NCI-H1930 (cell line): Measurements from ENCODE around the gene C19orf85.

Source experiments
- DNase-seq, 2 experiments: peaks; one replicate each; lab custom pipeline; 2025; lab: John Stamatoyannopoulos, UW

Gene C19orf85

GRCh38 chr19:55477905-55478304, 13.4 kb upstream of the C19orf85 start:
- no peak for DNase-seq

- peak; percentile 99 for DNase-seq
These were observed 11.7 kb upstream of the C19orf85 start, which contains the start of gene ZNF628 for GRCh38 chr19:55476100-55476775. Gene ZNF628 (plus strand): TSS chr19:55476617. CDS start chr19:55479911, 3,294 bp downstream.

- no peak for DNase-seq
These were observed 10.0 kb upstream of the C19orf85 start for GRCh38 chr19:55474269-55475265.

- no peak for DNase-seq
These were observed 8.9 kb upstream of the C19orf85 start for GRCh38 chr19:55473225-55474012.

DNA sequence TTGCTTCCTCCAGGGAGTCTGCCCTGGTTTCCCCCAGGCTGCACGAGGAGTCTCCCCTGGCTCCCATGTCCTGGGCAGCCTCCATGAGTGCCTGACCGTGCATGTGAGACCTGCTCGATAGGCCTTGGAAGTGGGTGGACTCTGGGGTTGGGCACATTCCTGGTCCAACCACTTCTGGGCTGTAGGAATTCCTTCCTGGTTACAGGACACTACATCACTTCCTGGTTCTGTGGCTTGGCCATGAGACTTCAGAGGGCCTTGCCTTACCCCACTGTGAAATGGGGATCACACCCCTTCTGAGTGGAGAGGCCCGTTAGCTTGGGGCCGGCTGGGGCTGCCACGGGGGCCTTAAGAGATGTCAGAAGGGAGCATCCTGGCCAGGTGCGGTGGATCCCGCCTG, 7.9 kb upstream of the C19orf85 start:
- no peak for DNase-seq

DNA sequence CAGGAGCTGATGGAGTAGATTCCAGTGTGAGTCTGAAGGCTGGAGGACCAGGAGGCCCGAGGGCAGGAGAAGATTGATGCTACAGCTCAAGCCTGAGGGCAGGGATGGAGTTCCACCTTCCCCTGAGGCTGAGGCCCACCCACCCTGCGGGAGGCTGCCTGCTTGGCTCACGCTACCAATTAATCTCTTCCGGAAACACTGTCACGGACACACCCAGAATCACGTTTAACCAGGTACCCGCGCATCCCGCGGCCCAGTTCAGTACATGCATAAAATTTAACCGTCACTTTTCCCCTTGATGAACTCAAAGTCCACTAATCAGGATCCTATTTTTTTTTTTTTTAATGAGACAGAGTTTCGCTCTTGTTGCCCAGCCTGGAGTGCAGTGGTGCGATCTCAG, 6.7 kb upstream of the C19orf85 start:
- DNase-seq: no peak

- no peak for DNase-seq
These were observed 3.5 kb upstream of the C19orf85 start for GRCh38 chr19:55468054-55468393.

GRCh38 chr19:55467236-55468053, 2.9 kb upstream of the C19orf85 start:
- peak in 1 of 2 experiments; percentile 58 for DNase-seq

DNA sequence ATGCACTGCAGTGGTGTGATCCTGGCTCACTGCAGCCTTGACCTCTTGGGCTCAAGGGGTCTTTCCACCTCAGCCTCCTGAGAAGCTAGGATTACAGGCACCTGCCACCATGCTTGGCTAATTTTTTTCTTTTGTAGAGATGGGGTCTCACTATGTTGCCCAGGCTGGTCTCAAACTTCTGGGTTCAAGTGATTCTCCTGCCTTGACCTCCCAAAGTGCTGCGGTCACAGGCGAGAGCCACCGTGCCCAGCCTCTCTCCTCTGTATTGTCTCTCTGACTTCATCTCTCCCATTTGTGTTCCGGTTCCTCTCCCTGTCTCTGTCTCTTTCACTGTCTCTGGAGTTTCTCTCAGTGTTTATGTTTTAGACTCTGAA, 1.7 kb upstream of the C19orf85 start:
- DNase-seq: no peak

DNA sequence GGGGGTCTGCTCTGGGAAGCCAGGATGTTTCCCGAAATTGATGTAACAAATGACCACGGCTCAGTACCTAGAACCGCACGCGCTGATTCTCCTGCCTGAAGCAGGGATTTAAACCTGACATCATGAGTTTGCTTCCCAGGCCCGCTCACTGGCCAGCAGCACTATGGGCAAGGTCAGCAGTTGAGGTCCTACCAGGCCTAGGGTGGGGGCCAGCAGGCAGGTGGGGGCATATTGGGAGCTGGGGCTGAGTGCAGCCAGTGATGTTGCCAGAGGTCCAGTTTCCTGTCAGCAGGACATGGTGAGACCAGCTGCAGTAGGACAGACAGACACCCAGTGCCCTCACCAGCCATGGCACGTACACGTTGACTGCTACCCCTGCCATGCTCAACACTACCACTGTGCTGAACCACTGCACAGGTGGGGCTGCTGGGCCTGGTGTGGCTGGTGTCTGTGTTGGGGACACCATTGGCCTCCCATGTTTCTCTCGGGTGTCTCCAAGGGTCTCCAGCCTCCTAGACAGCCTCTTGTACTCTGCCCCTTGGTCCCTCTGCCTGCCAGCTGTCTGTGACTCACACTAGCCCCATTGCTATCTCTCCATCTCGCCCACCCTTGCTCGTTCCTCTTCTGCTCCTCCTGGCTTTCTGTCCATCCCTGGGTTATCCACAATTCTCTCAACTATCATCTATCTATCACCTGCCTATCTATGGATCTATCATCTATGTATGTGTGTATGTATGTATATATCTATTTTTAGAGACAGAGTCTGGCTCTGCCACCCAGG, 1.1 kb upstream of the C19orf85 start:
- DNase-seq: no peak

DNA sequence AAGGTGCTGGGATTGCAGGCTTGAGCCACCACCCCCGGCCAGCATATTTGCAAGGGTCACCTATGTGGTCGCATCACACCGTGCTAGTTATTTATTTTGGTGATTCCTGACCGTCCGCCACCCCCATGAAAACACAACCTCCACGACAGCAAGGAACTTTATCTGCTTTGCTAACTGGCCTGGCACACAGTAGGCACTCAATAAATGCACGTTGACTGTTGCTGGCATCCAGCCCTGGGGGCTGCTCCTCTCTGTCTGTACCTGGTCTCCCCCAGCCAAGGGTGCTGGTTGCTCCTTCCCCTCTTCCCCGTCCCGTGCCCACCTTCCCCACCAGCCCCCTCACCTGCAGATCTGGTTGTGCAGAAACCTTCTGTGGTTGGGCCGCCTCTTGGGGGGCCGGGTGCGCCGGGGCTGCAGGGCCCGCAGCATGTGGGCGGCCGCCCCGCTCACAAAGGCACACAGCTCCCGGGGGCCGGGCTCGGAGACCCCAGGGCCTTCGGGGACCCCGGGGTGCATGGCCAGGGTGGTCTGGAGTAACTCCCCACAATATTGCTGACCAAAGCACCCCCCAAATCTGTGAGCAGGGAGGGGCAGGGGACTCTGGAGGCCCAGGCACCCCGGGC, 401 bp downstream of the C19orf85 start:
- no peak for DNase-seq

DNA sequence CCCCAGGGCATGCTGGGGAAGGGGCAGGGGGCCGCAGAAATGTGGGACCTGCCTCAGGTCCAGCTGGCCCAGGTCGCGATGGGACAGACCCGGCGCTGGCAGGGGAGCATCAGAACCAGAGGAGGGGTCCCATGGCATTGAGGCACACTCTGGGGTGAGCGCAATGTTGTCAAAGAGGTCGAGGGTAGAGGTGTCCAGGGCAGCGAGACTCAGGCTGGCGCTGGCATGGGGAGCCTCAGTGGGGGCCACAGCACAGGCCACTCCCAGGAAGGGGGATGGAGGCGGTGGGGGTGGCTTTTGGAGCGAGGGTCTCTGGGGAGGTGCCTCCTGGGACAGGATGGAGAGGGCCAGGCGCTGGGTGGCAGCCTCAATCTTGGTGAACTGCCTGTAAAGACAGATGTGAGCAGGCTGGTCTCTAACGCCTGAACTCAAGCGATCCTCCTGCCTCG, 944 bp downstream of the C19orf85 start:
- DNase-seq: no peak

DNA sequence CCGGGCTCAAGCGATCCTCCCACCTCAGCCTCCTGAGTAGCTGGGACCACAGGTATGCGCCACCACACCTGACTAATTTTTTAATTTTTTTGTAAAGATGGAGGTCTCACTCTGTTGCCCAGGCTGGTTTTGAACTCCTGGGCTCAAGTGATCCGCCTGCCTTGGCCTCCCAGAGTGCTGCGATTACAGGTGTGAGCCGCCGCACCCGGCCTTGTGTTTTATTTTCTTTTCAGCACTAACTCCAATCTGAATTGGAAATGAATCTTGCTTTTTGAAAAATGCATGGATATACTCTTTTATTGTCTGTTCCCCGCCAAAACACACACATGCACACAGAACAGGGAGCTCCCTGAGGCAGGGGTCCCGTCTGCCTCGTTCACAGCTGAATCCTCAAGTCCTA, 1.8 kb downstream of the C19orf85 start:
- no peak for DNase-seq

DNA sequence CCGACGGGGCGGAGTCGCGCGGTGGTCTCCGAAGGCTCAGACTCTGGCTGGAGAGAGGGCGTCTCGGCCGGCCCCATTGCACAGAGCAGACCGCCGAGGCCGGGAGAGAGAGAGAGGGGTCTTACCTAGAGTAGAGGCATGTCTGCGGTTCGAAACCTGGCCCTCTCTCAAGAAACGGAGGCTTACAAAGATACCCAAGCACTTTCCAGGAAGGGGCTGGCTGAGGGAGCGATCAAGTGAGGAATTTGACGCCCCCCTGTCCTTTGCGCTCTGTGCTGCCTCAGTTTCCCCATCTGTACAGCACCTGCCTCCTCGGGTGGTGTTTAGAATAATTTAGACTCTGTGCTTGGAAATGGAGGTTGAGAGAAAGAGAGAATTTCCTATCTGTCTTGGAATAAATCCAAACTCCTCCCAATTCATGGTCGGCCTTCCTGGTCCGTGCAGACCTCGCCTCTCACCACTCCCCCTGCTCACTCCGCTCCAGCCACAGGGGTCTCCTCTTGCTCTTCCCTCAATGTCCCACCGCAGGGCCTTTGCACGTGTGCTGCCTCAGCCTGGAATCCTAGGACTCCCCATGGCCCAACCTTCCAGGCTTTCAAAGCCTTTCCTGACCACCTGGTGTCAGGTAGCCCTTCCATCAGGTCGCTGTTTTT, 2.5 kb downstream of the C19orf85 start:
- DNase-seq: no peak

GRCh38 chr19:55461259-55461973, 3.1 kb downstream of the C19orf85 start, which contains the start of gene ISOC2:
Gene ISOC2 (minus strand): TSS chr19:55461642. CDS start chr19:55456486, 5,156 bp downstream.
- DNase-seq: peak; percentile 99

DNA sequence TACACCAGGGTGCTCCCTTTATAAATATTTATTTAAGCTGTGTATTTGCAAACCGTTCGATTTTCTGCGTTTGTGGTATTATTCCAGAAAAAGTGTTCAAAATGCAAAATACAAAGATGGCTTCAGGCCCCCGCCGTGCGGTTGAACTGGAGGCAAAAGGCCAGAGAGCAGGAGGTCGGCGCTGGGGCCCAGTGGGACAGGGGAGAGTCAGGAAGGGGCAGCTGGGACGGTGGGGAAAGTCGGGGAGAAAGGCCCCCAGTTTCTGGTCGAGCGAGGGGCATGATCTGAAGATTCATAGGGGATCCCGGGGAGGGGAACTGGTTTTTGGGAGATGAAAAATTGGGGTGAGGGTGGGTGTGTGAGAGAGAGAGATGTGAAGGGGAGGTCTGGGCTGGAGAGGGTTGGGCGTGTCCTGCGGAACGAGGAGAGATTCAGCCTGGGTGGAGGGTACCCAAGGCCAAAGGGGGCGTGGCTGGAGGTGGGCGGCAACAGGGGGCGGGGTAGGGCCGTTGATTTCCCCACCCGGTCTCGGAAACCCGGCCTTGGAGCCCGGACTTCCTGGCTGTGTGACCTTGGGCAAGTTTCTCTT, 3.8 kb downstream of the C19orf85 start:
- no peak for DNase-seq

DNA sequence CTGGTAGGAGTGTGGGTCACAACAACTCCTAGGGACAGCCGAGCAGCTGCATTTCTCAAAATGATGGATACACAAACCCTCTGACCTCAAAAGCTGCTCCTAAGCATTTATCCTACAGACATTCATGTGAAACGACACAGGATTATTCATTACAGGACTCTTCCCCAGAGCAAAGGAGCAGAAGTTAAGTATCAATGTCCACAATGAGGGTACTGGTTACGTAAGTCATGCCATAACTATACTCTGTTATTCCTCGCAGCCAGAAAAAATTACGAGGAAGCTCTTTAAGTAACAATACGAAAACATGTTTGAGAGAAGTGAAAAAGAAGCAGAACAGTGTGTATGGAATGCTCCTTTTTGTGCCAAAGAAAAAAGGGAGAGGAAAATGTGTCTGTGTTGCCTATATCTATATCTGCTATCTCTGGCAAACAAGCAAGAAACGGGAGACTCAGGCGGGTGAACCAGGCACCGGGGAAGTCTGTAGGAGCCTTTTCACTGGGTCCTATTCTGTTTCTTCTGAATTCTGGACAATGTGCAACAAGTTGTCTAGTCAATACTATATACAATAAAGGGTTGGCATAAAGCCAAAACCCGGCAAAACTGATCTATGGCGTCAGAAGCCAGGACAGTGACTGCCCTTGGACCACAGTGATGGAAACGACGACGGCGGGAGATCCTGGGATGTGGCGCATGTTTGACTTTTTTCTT, 4.4 kb downstream of the C19orf85 start:
- DNase-seq: no peak

GRCh38 chr19:55459551-55459949, 5.0 kb downstream of the C19orf85 start:
- no peak for DNase-seq
